Measurements from ENCODE around the gene COL13A1.

The COL13A1 gene

GRCh38 chr10:69783515-69783914, 18.2 kb upstream of the COL13A1 start:
- no peak for ATAC-seq
- no peak for TF ChIP-seq ISL1 (CRISPR knock-in tag; IDR thresholded peaks at IDR 0.05)

- no peak for TF ChIP-seq ARNTL (CRISPR knock-in tag; IDR thresholded peaks at IDR 0.05; ENCODE audit: borderline replicate concordance, low read depth)
- no peak for TF ChIP-seq OSR1 (CRISPR knock-in tag; IDR thresholded peaks at IDR 0.05)
- no peak for TF ChIP-seq ZNF70 (CRISPR knock-in tag; IDR thresholded peaks at IDR 0.05)
- no peak for TF ChIP-seq TCF4 (CRISPR knock-in tag; IDR thresholded peaks at IDR 0.05; ENCODE audit: borderline replicate concordance)
- TF ChIP-seq PATZ1 (CRISPR knock-in tag; IDR thresholded peaks at IDR 0.05; ENCODE audit: borderline replicate concordance): no peak
- TF ChIP-seq ZFP30 (CRISPR knock-in tag; IDR thresholded peaks at IDR 0.05): no peak
- TF ChIP-seq GLIS3 (CRISPR knock-in tag; IDR thresholded peaks at IDR 0.05): no peak
- ATAC-seq: peak; percentile 90
These were observed 14.9 kb upstream of the COL13A1 start for GRCh38 chr10:69786791-69787190.

GRCh38 chr10:69787681-69788080, 14.0 kb upstream of the COL13A1 start:
- no peak for ATAC-seq
- no peak for TF ChIP-seq SNAI2 (CRISPR knock-in tag; IDR thresholded peaks at IDR 0.05)
- no peak for TF ChIP-seq RARB (CRISPR knock-in tag; IDR thresholded peaks at IDR 0.05)
- TF ChIP-seq PPARA (CRISPR knock-in tag; IDR thresholded peaks at IDR 0.05; ENCODE audit: borderline replicate concordance): no peak
- no peak for TF ChIP-seq CREB5 (CRISPR knock-in tag; IDR thresholded peaks at IDR 0.05; ENCODE audit: low read depth)
- no peak for TF ChIP-seq ZC3H10 (CRISPR knock-in tag; IDR thresholded peaks at IDR 0.05)
- TF ChIP-seq CSRNP3 (CRISPR knock-in tag; IDR thresholded peaks at IDR 0.05): no peak
- TF ChIP-seq POU6F1 (CRISPR knock-in tag; IDR thresholded peaks at IDR 0.05; ENCODE audit: borderline replicate concordance, low read depth): no peak

- no peak for ATAC-seq
- TF ChIP-seq TSHZ2 (CRISPR knock-in tag; IDR thresholded peaks at IDR 0.05) (no peak), PPARA (CRISPR knock-in tag; IDR thresholded peaks at IDR 0.05; ENCODE audit: borderline replicate concordance) (no peak), ZNF565 (CRISPR knock-in tag; conservative IDR thresholded peaks at IDR 0.05; ENCODE audit: low read depth) (no peak), ISL1 (CRISPR knock-in tag; IDR thresholded peaks at IDR 0.05) (no peak), ZFP30 (CRISPR knock-in tag; IDR thresholded peaks at IDR 0.05) (no peak), CSRNP3 (CRISPR knock-in tag; IDR thresholded peaks at IDR 0.05) (no peak), OSR1 (CRISPR knock-in tag; IDR thresholded peaks at IDR 0.05) (no peak), ZFP3 (CRISPR knock-in tag; IDR thresholded peaks at IDR 0.05) (no peak), ARNTL (CRISPR knock-in tag; IDR thresholded peaks at IDR 0.05; ENCODE audit: borderline replicate concordance, low read depth) (no peak), POU6F1 (CRISPR knock-in tag; IDR thresholded peaks at IDR 0.05; ENCODE audit: borderline replicate concordance, low read depth) (no peak), PATZ1 (CRISPR knock-in tag; IDR thresholded peaks at IDR 0.05; ENCODE audit: borderline replicate concordance) (no peak), ZNF70 (CRISPR knock-in tag; IDR thresholded peaks at IDR 0.05) (no peak)
These were observed 12.5 kb upstream of the COL13A1 start for GRCh38 chr10:69789164-69789576.

Measured in SK-N-SH treated with all-trans-retinoic acid at 6 μM for 48 hours (cell line).